Loucy (cell line): ENCODE results near the gene SPSB1.

ENCODE experiments used
- H2AFZ ChIP-seq: fragments of 200-600 bp; sonication (generic); 2 replicates; pipeline ENCODE4 v1.6.0; 2016; ENCODE audit warnings: antibody characterized with exemption, mild to moderate bottlenecking, low read length, moderate library complexity
- H3F3A ChIP-seq: fragments of 200-600 bp; 2 replicates; pipeline ENCODE4 v1.6.0; 2016; ENCODE audit warnings: antibody characterized with exemption, low read depth, mild to moderate bottlenecking
- H3K27me3 ChIP-seq: fragments of 200-600 bp; sonication (generic); 2 replicates; pipeline ENCODE4 v1.6.1; 2014; ENCODE audit warnings: low read length, mild to moderate bottlenecking; ENCODE audit not compliant: insufficient read depth, poor library complexity, severe bottlenecking
- H3K36me3 ChIP-seq: fragments of 200-600 bp; sonication (generic); 2 replicates; pipeline ENCODE4 v1.6.1; 2016; ENCODE audit warnings: low read length; ENCODE audit not compliant: insufficient read depth
- H3K4me1 ChIP-seq: fragments of 200-600 bp; sonication (generic); 2 replicates; pipeline ENCODE4 v1.5.1; 2014; ENCODE audit warnings: low read length, mild to moderate bottlenecking; ENCODE audit not compliant: insufficient read depth, poor library complexity, severe bottlenecking
- H3K4me2 ChIP-seq: fragments of 200-600 bp; sonication (generic); 2 replicates; pipeline ENCODE4 v1.6.0; 2014; ENCODE audit warnings: antibody characterized with exemption, low read length, low read depth, mild to moderate bottlenecking; ENCODE audit not compliant: poor library complexity, severe bottlenecking
- H3K4me3 ChIP-seq: fragments of 200-600 bp; sonication (generic); 2 replicates; pipeline ENCODE4 v1.5.1; 2014; ENCODE audit warnings: low read length, mild to moderate bottlenecking, mixed read lengths; ENCODE audit not compliant: poor library complexity, severe bottlenecking
- H3K79me2 ChIP-seq: fragments of 200-600 bp; sonication (generic); 2 replicates; pipeline ENCODE4 v1.6.1; 2014; ENCODE audit warnings: low read length; ENCODE audit not compliant: insufficient read depth
- H3K9ac ChIP-seq: fragments of 200-600 bp; sonication (generic); 2 replicates; pipeline ENCODE4 v1.6.0; 2014; ENCODE audit warnings: mild to moderate bottlenecking, low read depth, low read length, moderate library complexity; ENCODE audit not compliant: poor library complexity, severe bottlenecking
- H3K9me2 ChIP-seq: fragments of 200-600 bp; sonication (generic); replicated peaks from 2 replicates; pipeline ENCODE4 v1.6.1; 2016; ENCODE audit warnings: low read depth, low read length, mixed read lengths
- H3K9me3 ChIP-seq: fragments of 200-600 bp; sonication (generic); 2 replicates; pipeline ENCODE4 v1.6.1; 2014; ENCODE audit warnings: mild to moderate bottlenecking, antibody characterized with exemption, low read length, low read depth; ENCODE audit not compliant: insufficient read depth
- H4K20me1 ChIP-seq: fragments of 200-600 bp; sonication (generic); 2 replicates; pipeline ENCODE4 v1.6.0; 2014; ENCODE audit warnings: antibody characterized with exemption, low read length, mild to moderate bottlenecking; ENCODE audit not compliant: insufficient read depth, poor library complexity, severe bottlenecking
- EZH2phosphoT487 ChIP-seq: fragments of 200-600 bp; IDR thresholded peaks from 2 replicates; pipeline ENCODE4 v1.6.1; 2018; ENCODE audit warnings: antibody characterized with exemption, mild to moderate bottlenecking, moderate library complexity, borderline replicate concordance
- TF ChIP-seq, protein P1 (sequence below): fragments of 200-600 bp; sonication (generic); conservative IDR thresholded peaks from 2 replicates; pipeline ENCODE4 v1.5.1; 2014; ENCODE audit warnings: mild to moderate bottlenecking, antibody characterized with exemption, low read length

Gene SPSB1

DNA sequence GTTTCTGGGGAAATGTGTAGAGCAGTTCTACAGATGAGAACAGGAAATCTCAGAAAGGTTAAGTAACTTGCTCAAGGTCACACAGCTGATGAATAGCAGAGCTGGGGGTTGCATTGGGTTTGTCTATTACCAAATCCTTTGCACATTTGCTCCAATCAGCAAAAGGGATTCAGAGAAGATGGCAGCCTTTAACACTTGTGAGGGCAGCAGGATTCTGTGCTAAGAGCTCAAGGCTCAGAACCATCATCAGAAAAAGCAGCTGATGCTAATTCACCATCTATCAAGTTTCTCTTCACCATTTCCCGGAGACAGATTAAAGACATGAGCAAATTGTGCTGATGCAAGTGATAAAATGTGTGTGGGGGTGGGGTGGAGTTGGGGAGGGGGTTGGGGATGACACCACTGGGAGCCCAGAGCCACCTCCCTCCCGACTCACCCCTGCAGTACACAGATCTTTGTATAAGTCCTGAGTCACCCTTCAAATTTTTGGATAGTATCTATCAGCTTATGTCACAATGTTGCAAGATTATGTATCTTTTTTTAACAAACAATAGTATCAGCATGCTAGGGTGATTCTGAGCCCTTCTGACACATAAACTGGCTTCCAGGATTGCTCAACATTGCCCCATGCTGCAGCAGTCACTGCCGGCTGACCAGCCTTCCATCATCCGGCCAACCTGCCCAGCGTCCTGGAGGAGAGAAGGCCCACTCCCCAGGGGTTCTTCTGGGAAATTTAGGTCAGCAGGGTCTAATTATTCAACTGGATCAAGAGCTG, 2.8 kb upstream of the SPSB1 start:
- no peaks in the 10 kb centered on the region for H3K27me3 ChIP-seq
- H3K4me3 ChIP-seq, result no peak overlapping the region
- H3K79me2 ChIP-seq, result peaks cover 17% of the 10 kb centered on the region
- H3K4me1 ChIP-seq, result peaks cover 13% of the 10 kb centered on the region
- H3K4me2 ChIP-seq, result no peak overlapping the region
- no peak overlapping the region for H2AFZ ChIP-seq
- peaks cover 11% of the 10 kb centered on the region for H3F3A ChIP-seq
- no peaks in the 10 kb centered on the region for H3K9me2 ChIP-seq
- peaks cover 17% of the 10 kb centered on the region for H4K20me1 ChIP-seq
- H3K9ac ChIP-seq, result no peak overlapping the region
- TF ChIP-seq, protein P1, sequence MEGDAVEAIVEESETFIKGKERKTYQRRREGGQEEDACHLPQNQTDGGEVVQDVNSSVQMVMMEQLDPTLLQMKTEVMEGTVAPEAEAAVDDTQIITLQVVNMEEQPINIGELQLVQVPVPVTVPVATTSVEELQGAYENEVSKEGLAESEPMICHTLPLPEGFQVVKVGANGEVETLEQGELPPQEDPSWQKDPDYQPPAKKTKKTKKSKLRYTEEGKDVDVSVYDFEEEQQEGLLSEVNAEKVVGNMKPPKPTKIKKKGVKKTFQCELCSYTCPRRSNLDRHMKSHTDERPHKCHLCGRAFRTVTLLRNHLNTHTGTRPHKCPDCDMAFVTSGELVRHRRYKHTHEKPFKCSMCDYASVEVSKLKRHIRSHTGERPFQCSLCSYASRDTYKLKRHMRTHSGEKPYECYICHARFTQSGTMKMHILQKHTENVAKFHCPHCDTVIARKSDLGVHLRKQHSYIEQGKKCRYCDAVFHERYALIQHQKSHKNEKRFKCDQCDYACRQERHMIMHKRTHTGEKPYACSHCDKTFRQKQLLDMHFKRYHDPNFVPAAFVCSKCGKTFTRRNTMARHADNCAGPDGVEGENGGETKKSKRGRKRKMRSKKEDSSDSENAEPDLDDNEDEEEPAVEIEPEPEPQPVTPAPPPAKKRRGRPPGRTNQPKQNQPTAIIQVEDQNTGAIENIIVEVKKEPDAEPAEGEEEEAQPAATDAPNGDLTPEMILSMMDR, result no peak
- TF ChIP-seq EZH2phosphoT487, result no peak
- no peaks in the 10 kb centered on the region for H3K9me3 ChIP-seq
- H3K36me3 ChIP-seq, result no peaks in the 10 kb centered on the region

DNA sequence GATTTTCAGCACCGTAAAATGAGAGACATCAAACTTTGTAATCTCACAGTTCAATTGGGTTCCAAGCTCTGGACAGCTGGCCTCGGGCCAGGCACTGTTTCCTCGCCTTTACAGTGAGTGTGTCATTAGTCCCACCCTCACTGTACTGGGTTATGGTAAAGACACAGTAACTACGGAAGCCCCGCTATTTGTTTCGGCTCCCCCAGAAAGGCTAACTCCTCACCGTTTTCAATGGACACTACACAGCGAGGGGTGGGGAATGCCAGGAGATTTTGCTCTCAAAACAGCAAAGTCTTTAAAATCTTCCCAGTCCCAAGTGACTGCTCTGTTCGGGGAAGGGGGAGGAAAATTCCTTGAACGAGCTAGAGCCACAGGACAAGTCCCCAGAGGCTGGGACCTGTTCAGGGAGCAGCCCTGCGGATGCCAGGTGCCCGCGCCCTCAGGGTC, 757 bp upstream of the SPSB1 start:
- Histone ChIP-seq H3K4me1 (peaks cover 33% of the 10 kb centered on the region), H3K9ac (no peak overlapping the region), H3K27me3 (no peaks in the 10 kb centered on the region), H3K4me2 (no peak overlapping the region), H4K20me1 (peaks cover 37% of the 10 kb centered on the region), H3K9me2 (no peaks in the 10 kb centered on the region), H3K9me3 (no peaks in the 10 kb centered on the region), H3K4me3 (no peak overlapping the region), H3F3A (peaks cover 11% of the 10 kb centered on the region), H3K36me3 (no peaks in the 10 kb centered on the region), H2AFZ (no peak overlapping the region), H3K79me2 (peaks cover 38% of the 10 kb centered on the region)
- TF ChIP-seq, protein P1, result no peak
- no peak for TF ChIP-seq EZH2phosphoT487

DNA sequence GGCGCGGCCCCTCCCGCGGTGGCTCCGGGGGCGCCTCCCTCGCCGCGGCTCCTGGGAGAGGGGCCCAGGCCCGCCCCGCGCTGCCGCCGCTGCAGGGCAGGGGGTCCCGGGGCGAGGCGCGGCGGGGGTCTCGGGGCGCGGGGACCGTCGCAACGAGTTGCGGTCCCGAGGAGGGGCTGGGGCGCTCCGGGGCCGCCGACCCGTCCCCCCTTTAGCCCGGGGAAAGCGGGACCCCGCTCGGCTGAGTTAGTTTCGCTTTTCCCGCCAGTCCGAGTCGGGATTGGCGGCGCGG, 493 bp downstream of the SPSB1 start:
- Histone ChIP-seq H3K4me1 (peaks cover 44% of the 10 kb centered on the region), H4K20me1 (peaks cover 49% of the 10 kb centered on the region), H3K9ac (peak overlapping the region; percentile 80), H3K4me3 (peak overlapping the region; percentile 96), H3K9me3 (no peaks in the 10 kb centered on the region), H3K36me3 (no peaks in the 10 kb centered on the region), H2AFZ (no peak overlapping the region), H3F3A (peaks cover 11% of the 10 kb centered on the region), H3K27me3 (no peaks in the 10 kb centered on the region), H3K79me2 (peaks cover 50% of the 10 kb centered on the region), H3K4me2 (peak overlapping the region; percentile 100), H3K9me2 (no peaks in the 10 kb centered on the region)
- TF ChIP-seq EZH2phosphoT487, result no peak
- TF ChIP-seq, protein P1, result no peak
